IPS DF 6.9 (cell line): ENCODE data around the gene GOT1.
A peak's percentile ranks its signal among the peaks of the same experiment; 100 is the strongest.

Experiments
- DNase-seq: peaks from one replicate; pipeline ENCODE4 v3.0.0-alpha.2; 2013; ENCODE audit warnings: low read depth, low spot score
- H3K27ac ChIP-seq: one replicate; pipeline ENCODE4 v1.5.1; 2013; ENCODE audit warnings: low read length, control low read depth
- H3K27me3 ChIP-seq: 2 replicates; pipeline ENCODE4 v1.6.1; 2013; ENCODE audit warnings: mild to moderate bottlenecking, low read length; ENCODE audit not compliant: control insufficient read depth, insufficient read depth
- H3K36me3 ChIP-seq: 2 replicates; pipeline ENCODE4 v1.6.1; 2013; ENCODE audit warnings: low read length; ENCODE audit not compliant: control insufficient read depth, insufficient read depth
- H3K4me1 ChIP-seq: 2 replicates; pipeline ENCODE4 v1.6.1; 2013; ENCODE audit warnings: low read length; ENCODE audit not compliant: control insufficient read depth, insufficient read depth
- H3K4me3 ChIP-seq: 2 replicates; pipeline ENCODE4 v1.5.1; 2013; ENCODE audit warnings: mild to moderate bottlenecking, low read length
- H3K9me3 ChIP-seq: 2 replicates; pipeline ENCODE4 v1.6.1; 2013; ENCODE audit warnings: low read length, inconsistent platforms; ENCODE audit not compliant: control insufficient read depth, insufficient read depth
- WGBS: extraction: QIAGEN DNeasy Blood & Tissue Kit; methylation state at CpG from one replicate; pipeline ENCODE4 v1.1.7; 2013; ENCODE audit warnings: mixed read lengths, missing lambda C conversion rate; ENCODE audit not compliant: insufficient read length, insufficient coverage; 5-methylcytosine and 5-hydroxymethylcytosine counted together

The GOT1 gene

GRCh38 chr10:99365736-99366135 lies 64.7 kb downstream of the GOT1 start:
- H3K27me3 ChIP-seq: no peaks in the 10 kb centered on the region
- H3K9me3 ChIP-seq: no peaks in the 10 kb centered on the region
- no CpG with 5 or more reads among the region's 1 CpG for WGBS
- no peaks in the 10 kb centered on the region for H3K4me1 ChIP-seq
- no peaks in the 10 kb centered on the region for H3K36me3 ChIP-seq
- no peak overlapping the region for H3K27ac ChIP-seq
- DNase-seq: no peak
- no peak overlapping the region for H3K4me3 ChIP-seq

- H3K4me1 ChIP-seq: no peaks in the 10 kb centered on the region
- no peak overlapping the region for H3K27ac ChIP-seq
- no peaks in the 10 kb centered on the region for H3K9me3 ChIP-seq
- WGBS: no CpG with 5 or more reads among the region's 1 CpG
- no peak overlapping the region for H3K4me3 ChIP-seq
- no peaks in the 10 kb centered on the region for H3K36me3 ChIP-seq
- no peaks in the 10 kb centered on the region for H3K27me3 ChIP-seq
- no peak for DNase-seq
Observed at GRCh38 chr10:99365311-99365710, 65.1 kb downstream of the GOT1 start.

GRCh38 chr10:99364125-99364524 lies 66.3 kb downstream of the GOT1 start:
- WGBS: no CpG with 5 or more reads among the region's 4 CpGs
- Histone ChIP-seq H3K4me1 (no peaks in the 10 kb centered on the region), H3K27ac (no peak overlapping the region), H3K36me3 (no peaks in the 10 kb centered on the region), H3K4me3 (no peak overlapping the region), H3K27me3 (no peaks in the 10 kb centered on the region), H3K9me3 (no peaks in the 10 kb centered on the region)
- no peak for DNase-seq

GRCh38 chr10:99360934-99361333 lies 69.5 kb downstream of the GOT1 start:
- no peaks in the 10 kb centered on the region for H3K9me3 ChIP-seq
- no peak for DNase-seq
- H3K27ac ChIP-seq: no peak overlapping the region
- no peaks in the 10 kb centered on the region for H3K27me3 ChIP-seq
- H3K4me1 ChIP-seq: peaks cover 6% of the 10 kb centered on the region
- no CpG with 5 or more reads among the region's 5 CpGs for WGBS
- H3K36me3 ChIP-seq: no peaks in the 10 kb centered on the region
- H3K4me3 ChIP-seq: no peak overlapping the region

GRCh38 chr10:99358101-99358500 lies 72.3 kb downstream of the GOT1 start:
- peak; percentile 18 for DNase-seq
- H3K4me3 ChIP-seq: no peak overlapping the region
- H3K27me3 ChIP-seq: no peaks in the 10 kb centered on the region
- no peak overlapping the region for H3K27ac ChIP-seq
- H3K9me3 ChIP-seq: no peaks in the 10 kb centered on the region
- peaks cover 6% of the 10 kb centered on the region for H3K4me1 ChIP-seq
- WGBS: no CpG with 5 or more reads among the region's 1 CpG
- no peaks in the 10 kb centered on the region for H3K36me3 ChIP-seq

GRCh38 chr10:99357691-99358090 lies 72.7 kb downstream of the GOT1 start:
- Histone ChIP-seq H3K27me3 (no peaks in the 10 kb centered on the region), H3K27ac (no peak overlapping the region), H3K4me3 (no peak overlapping the region), H3K4me1 (peaks cover 6% of the 10 kb centered on the region), H3K36me3 (no peaks in the 10 kb centered on the region), H3K9me3 (no peaks in the 10 kb centered on the region)
- no peak for DNase-seq
- WGBS: no CpG with 5 or more reads among the region's 3 CpGs

- DNase-seq: no peak
- Histone ChIP-seq H3K27ac (no peak overlapping the region), H3K4me1 (peaks cover 2% of the 10 kb centered on the region), H3K4me3 (no peak overlapping the region), H3K9me3 (no peaks in the 10 kb centered on the region), H3K27me3 (no peaks in the 10 kb centered on the region), H3K36me3 (no peaks in the 10 kb centered on the region)
- WGBS: no CpG with 5 or more reads among the region's 1 CpG
Observed at GRCh38 chr10:99353182-99353581, 77.2 kb downstream of the GOT1 start.

- DNase-seq: no peak
- no peaks in the 10 kb centered on the region for H3K36me3 ChIP-seq
- no peaks in the 10 kb centered on the region for H3K4me1 ChIP-seq
- no peak overlapping the region for H3K4me3 ChIP-seq
- no peaks in the 10 kb centered on the region for H3K27me3 ChIP-seq
- no peaks in the 10 kb centered on the region for H3K9me3 ChIP-seq
- 100% methylated on average over 1 of the region's 5 CpGs for WGBS
- no peak overlapping the region for H3K27ac ChIP-seq
Observed at GRCh38 chr10:99347672-99348071, 82.8 kb downstream of the GOT1 start.
